Activated CD4-positive, CD25-positive, alpha-beta regulatory T cell treated with anti-CD3 and anti-CD28 coated beads, Interleukin-2, amount 50 U/mL, for 24 hours (primary cell): Measurements from ENCODE around the gene ASIC3.
A peak's percentile ranks its signal among the peaks of the same experiment; 100 is the strongest.
"Not testable (repeated sequence)": the region's sequence is repeated elsewhere in the genome, so short reads cannot be mapped to it uniquely, and the experiment has no call there.

ENCODE experiments used
- ATAC-seq, 2 donors: fragments of 150-1000 bp; cut with Tn5 transposase; one replicate each; pipeline ENCODE4 v1.10.0; 2021; ENCODE audit warnings: mild to moderate bottlenecking in 1 of 2, moderate library complexity in 1 of 2

ASIC3 gene

GRCh38 chr7:151013733-151014497 is 34.4 kb upstream of the ASIC3 start:
- ATAC-seq = peak; percentile 50 to 54

- peak in 1 of 2 donors; percentile 12 for ATAC-seq
Measured at GRCh38 chr7:151014950-151015349, 33.4 kb upstream of the ASIC3 start.

GRCh38 chr7:151015967-151016366 is 32.4 kb upstream of the ASIC3 start:
- ATAC-seq = no peak

GRCh38 chr7:151016505-151016904 is 31.8 kb upstream of the ASIC3 start:
- no peak for ATAC-seq

GRCh38 chr7:151016942-151017341 is 31.4 kb upstream of the ASIC3 start:
- no peak for ATAC-seq

- no peak for ATAC-seq
Measured at GRCh38 chr7:151017370-151017952, 30.9 kb upstream of the ASIC3 start.

GRCh38 chr7:151017953-151018420 is 30.3 kb upstream of the ASIC3 start:
- peak; percentile 71 to 72 for ATAC-seq

GRCh38 chr7:151018421-151019129 is 29.8 kb upstream of the ASIC3 start:
- ATAC-seq = peak; percentile 43 to 49

- ATAC-seq = no peak
Measured at GRCh38 chr7:151019130-151019447, 29.2 kb upstream of the ASIC3 start.

GRCh38 chr7:151020231-151020630 is 28.1 kb upstream of the ASIC3 start:
- no peak for ATAC-seq

- ATAC-seq = no peak
Measured at GRCh38 chr7:151023232-151023631, 25.1 kb upstream of the ASIC3 start.

GRCh38 chr7:151024435-151025056 is 23.8 kb upstream of the ASIC3 start, which contains the start of gene ATG9B:
ATG9B (minus strand) TSS chr7:151024494; CDS start chr7:151024423, 71 bp downstream.
- ATAC-seq = no peak

- ATAC-seq = no peak
Measured at GRCh38 chr7:151025924-151026671, 22.2 kb upstream of the ASIC3 start.

- not testable (repeated sequence) for ATAC-seq
Measured at GRCh38 chr7:151026771-151027727, 21.3 kb upstream of the ASIC3 start.

- ATAC-seq = peak in 1 of 2 donors; percentile 2
Measured at GRCh38 chr7:151027728-151028130, 20.6 kb upstream of the ASIC3 start.

GRCh38 chr7:151028131-151028947 is 20.0 kb upstream of the ASIC3 start, which contains the start of gene ABCB8:
ABCB8 (plus strand) TSS chr7:151028450; CDS start chr7:151028516, 66 bp downstream.
- peak; percentile 94 to 95 for ATAC-seq

GRCh38 chr7:151028948-151029501 is 19.3 kb upstream of the ASIC3 start:
- ATAC-seq = no peak

GRCh38 chr7:151031011-151031410 is 17.3 kb upstream of the ASIC3 start:
- ATAC-seq = no peak

- ATAC-seq = no peak
Measured at GRCh38 chr7:151032936-151033863, 15.1 kb upstream of the ASIC3 start.
